ENCODE measurements around the gene IL27RA.

DNA sequence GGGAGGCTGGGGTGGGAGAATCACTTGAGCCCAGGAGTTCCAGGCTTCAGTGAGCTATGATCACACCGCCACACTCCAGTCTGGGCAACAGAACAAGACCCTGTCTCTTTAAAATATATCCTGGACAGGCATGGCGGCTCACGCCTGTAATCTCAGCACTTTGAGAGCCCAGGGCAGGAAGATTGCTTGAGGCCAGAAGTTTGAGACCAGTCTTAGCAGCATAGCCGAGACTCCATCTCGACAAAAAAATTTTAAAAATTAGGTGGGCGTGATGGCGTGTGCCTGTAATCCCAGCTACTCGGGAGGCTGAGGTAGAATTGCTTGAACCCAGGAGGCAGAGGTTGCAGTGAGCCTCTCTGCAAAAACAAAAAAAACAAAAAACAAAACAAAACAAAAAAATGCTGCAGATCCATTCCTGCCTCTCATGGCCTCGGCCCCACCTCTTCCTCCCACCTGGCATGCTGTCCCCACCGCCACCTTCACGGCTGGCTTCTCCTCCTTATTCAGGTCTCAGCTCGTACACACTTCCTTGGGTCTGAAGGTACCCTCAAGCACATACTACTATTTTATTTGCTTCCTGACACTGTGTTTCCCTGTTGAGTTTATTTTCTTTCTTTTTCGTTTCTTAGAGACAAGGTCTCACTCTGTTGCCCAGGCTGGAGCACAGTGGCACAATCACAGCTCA, 30.7 kb upstream of the IL27RA start:
- no peak for TF ChIP-seq SUZ12 (IDR thresholded peaks at IDR 0.05; ENCODE audit: extremely low read depth, insufficient read depth, insufficient read length)
- no peak for TF ChIP-seq YY1 (IDR thresholded peaks at IDR 0.05; ENCODE audit: insufficient read depth, insufficient read length)

Data from NT2/D1 (cell line).